ENCODE data around the gene TARBP1. TPM values are rescaled to one million over a fixed set of nuclear protein-coding genes. Genes with fewer than 3 reads are reported as not detected.
A peak's percentile ranks its signal among the peaks of the same experiment; 100 is the strongest.

The TARBP1 gene
- total RNA-seq, 4 donors from 2014 or later, result 0.88 to 79.8 (median 21.2) TPM

DNA sequence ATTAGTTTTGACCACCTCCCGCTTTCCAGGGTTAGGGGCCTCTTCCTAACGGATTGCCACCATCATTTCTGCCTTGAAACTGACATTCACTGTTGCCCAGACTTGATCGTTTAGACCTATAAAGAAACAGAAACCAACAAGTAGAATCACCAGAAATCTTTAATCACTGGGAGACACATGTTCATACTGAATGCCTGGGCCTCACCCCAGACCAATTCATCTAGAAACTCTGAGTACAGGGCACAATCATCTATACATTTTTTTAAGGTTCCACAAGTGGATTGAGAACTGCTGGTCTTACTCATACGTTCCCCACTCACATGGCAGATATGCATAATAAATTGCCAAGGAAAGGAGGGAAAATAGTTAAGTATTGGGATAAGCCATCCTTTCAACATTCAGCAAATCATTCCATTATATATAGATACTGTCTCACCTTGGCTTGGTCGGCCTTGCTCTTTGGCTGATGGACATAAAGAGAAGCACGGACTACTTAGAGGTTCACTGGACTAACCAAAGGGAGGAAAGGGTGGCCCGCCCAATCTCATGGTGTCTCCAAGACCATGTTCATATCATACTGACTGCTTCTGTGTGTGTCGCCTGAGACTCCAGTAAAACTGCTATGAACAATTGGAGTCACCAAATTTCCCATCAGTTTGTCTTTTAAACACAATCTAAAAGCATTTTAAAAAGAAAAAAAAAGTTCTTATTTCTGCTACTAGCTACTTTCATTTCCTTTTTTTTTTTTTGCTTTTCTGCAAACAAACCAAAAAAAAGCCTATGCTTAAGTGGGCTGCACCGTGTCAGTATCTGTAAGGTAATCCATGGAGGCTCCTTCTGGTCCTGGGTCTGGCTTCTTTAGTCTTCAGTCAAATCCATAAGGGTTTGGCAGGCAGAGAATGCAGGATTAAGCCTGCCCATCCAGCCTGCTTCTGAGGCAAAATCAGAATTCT, 9.4 kb upstream of the TARBP1 start:
- TF ChIP-seq, protein P1, sequence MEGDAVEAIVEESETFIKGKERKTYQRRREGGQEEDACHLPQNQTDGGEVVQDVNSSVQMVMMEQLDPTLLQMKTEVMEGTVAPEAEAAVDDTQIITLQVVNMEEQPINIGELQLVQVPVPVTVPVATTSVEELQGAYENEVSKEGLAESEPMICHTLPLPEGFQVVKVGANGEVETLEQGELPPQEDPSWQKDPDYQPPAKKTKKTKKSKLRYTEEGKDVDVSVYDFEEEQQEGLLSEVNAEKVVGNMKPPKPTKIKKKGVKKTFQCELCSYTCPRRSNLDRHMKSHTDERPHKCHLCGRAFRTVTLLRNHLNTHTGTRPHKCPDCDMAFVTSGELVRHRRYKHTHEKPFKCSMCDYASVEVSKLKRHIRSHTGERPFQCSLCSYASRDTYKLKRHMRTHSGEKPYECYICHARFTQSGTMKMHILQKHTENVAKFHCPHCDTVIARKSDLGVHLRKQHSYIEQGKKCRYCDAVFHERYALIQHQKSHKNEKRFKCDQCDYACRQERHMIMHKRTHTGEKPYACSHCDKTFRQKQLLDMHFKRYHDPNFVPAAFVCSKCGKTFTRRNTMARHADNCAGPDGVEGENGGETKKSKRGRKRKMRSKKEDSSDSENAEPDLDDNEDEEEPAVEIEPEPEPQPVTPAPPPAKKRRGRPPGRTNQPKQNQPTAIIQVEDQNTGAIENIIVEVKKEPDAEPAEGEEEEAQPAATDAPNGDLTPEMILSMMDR (IDR thresholded peaks at IDR 0.05), result no peak
- TF ChIP-seq POLR2A (IDR thresholded peaks at IDR 0.05), result no peak
- intact Hi-C loops (cut with DNase I; ENCODE audit: low total_unique reads), result loop anchor here (5.0 kb wide), 1 partner anchor 604 kb away; no protein-coding TSS in a partner anchor
- Histone ChIP-seq H3K27ac (no peak overlapping the region), H3K27me3 (no peaks in the 10 kb centered on the region), H3K4me1 (no peaks in the 10 kb centered on the region), H3K9me3 (no peaks in the 10 kb centered on the region), H3K4me3 (no peak overlapping the region), H3K36me3 (no peaks in the 10 kb centered on the region)
- DNase-seq, result no peak

DNA sequence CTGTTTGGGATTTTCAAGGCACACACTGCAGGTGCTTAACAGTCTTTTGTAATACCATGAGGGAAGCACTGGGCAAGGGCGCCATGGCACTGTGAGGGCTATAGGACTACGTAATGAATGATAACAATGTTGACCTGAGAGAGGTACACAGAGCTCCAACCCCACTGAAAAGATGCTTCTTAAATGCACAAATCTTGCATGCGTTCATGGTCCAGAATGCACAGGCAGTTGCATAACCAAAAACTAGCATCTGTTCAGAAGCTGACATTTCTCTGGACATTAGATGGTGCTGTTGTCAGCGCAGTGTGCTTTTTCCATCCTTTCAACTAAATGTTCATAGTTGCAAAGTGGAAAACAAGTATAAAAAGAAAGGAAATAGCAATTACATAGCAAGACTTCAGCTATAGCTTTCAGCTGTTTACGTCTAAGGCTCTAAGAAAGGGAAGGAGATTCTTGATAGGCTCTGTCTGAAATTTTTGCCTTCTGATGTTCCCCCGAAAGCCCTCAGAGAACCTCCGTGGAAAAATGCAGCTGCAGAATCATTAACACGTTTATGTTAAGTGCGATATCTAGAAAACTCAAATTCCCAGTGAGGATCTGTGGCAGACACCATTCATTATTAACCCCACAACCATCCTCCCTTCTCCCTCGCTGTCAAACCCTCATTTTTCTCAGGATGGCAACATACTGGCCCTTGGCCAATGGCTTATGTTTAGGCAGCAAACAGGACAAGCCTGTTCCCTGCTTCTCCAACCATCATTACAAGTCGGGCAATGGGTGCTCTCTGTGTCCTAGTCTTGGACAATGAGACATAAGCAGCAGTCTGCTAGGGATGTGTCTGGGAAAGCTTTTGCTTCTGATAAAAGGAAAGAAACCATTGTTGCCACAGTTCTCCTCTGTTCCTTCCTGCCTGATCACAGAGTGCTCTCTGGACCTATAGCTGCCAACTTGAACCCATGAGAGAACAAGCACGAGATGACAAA, 8.2 kb upstream of the TARBP1 start:
- no peak for TF ChIP-seq POLR2A (IDR thresholded peaks at IDR 0.05)
- TF ChIP-seq, protein P1 (IDR thresholded peaks at IDR 0.05), result peak; percentile 72 to 86 (median 82)
- Histone ChIP-seq H3K27me3 (no peaks in the 10 kb centered on the region), H3K4me3 (no peak overlapping the region), H3K27ac (peak overlapping the region; percentile 39 to 61), H3K36me3 (no peaks in the 10 kb centered on the region), H3K4me1 (no peaks in the 10 kb centered on the region), H3K9me3 (no peaks in the 10 kb centered on the region)
- intact Hi-C loops (cut with DNase I; ENCODE audit: low total_unique reads), result loop anchor here (5.0 kb wide), 1 partner anchor 605 kb away; no protein-coding TSS in a partner anchor
- DNase-seq, result peak in 1 of 2 donors; percentile 46

DNA sequence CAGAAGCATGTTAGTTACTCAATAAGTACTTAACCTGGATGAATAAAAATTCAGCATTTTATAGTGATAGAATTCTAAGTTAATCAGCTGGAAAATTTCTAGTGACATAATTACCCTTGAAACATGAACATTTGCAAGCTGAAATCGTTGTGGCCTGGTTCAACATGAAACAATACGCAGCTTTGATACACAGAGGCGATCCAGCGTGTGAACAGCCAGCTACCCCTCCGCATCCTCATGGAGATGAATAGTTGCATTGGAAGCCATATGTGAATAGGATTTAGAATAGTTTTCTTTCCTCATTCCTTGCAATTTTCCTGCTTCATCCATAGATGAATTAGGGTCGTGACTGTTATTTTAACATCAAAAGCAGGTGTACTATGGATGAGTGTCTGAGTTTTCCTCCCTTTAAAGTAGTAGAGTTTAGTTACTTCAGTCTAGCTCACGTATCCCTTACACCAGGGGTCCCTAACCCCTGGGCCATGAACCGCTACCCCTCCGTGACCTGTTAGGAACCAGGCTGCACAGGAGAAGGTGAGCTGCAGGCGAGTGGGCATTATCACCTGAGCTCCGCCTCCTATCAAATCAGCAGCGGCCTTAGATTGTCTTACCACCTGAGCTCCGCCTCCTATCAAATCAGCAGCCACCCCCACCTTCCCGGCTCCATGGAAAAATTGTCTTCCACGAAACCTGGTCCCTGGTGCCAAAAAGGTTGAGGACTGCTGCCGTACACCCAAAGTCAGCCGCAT, 6.2 kb upstream of the TARBP1 start:
- intact Hi-C loops (cut with DNase I; ENCODE audit: low total_unique reads), result loop anchor here (5.0 kb wide), 1 partner anchor 607 kb away; no protein-coding TSS in a partner anchor
- Histone ChIP-seq H3K4me1 (no peaks in the 10 kb centered on the region), H3K27ac (no peak overlapping the region), H3K27me3 (no peaks in the 10 kb centered on the region), H3K4me3 (no peak overlapping the region), H3K9me3 (no peaks in the 10 kb centered on the region), H3K36me3 (no peaks in the 10 kb centered on the region)
- TF ChIP-seq, protein P1 (IDR thresholded peaks at IDR 0.05), result no peak
- TF ChIP-seq POLR2A (IDR thresholded peaks at IDR 0.05), result no peak
- no peak for DNase-seq

GRCh38 chr1:234484218-234484617, 5.2 kb upstream of the TARBP1 start:
- H3K36me3 ChIP-seq, result no peaks in the 10 kb centered on the region
- H3K4me1 ChIP-seq, result no peaks in the 10 kb centered on the region
- no peak overlapping the region for H3K4me3 ChIP-seq
- intact Hi-C loops (cut with DNase I; ENCODE audit: low total_unique reads), result no loop called here
- H3K27ac ChIP-seq, result no peak overlapping the region
- no peak for DNase-seq
- no peak for TF ChIP-seq POLR2A (IDR thresholded peaks at IDR 0.05)
- TF ChIP-seq, protein P1 (IDR thresholded peaks at IDR 0.05), result no peak
- H3K9me3 ChIP-seq, result no peaks in the 10 kb centered on the region
- no peaks in the 10 kb centered on the region for H3K27me3 ChIP-seq

Data from uterus (tissue), 4 donors.